HEK293T (cell line): Measurements from ENCODE around the gene DLD.

Experiments used
- BHLHE40 ChIP-seq: fragments of 450-650 bp; IDR thresholded peaks from 2 replicates; pipeline ENCODE4 v1.6.1; 2016; ENCODE audit warnings: mild to moderate bottlenecking, moderate library complexity, borderline replicate concordance
- ELF4 ChIP-seq: fragments of 450-650 bp; IDR thresholded peaks from 2 replicates; pipeline ENCODE4 v1.6.1; 2017; ENCODE audit warnings: antibody characterized with exemption
- FOXM1 ChIP-seq: fragments of 450-650 bp; IDR thresholded peaks from 2 replicates; pipeline ENCODE4 v1.6.1; 2017; ENCODE audit warnings: mild to moderate bottlenecking, borderline replicate concordance
- HDGF ChIP-seq: fragments of 450-650 bp; IDR thresholded peaks from 2 replicates; pipeline ENCODE4 v1.6.1; 2017; ENCODE audit warnings: antibody characterized with exemption, borderline replicate concordance
- SP1 ChIP-seq: fragments of 450-650 bp; IDR thresholded peaks from 2 replicates; pipeline ENCODE4 v1.6.1; 2017
- SUZ12 ChIP-seq: fragments of 450-650 bp; IDR thresholded peaks from 2 replicates; pipeline ENCODE4 v1.6.1; 2016; ENCODE audit warnings: mild to moderate bottlenecking

DNA sequence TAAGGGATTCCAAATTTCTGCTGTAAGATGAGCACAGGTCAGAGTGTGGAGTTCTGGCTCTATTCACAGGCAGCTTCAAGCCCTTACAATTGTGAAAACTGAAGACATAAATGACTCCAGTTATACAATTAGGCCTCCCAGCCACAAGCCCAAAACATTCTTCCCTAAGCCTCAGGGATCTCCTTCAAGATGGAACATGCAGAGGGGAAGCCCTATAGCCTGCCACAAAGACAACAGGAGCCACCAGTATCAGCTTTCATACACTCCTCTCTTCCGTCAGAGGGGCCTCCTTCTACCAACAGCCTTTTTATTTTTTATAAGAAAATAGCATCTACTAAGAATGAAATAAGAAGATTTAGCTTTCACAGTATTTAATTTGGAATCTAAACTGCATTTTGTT lies 46.5 kb downstream of the DLD start:
- TF ChIP-seq FOXM1: no peak
- no peak for TF ChIP-seq ELF4
- TF ChIP-seq SP1: no peak
- TF ChIP-seq BHLHE40: no peak
- no peak for TF ChIP-seq HDGF
- no peak for TF ChIP-seq SUZ12
